MM.1S (cell line): ENCODE data around the gene SYNE2.

ENCODE experiments used
- EZH2 ChIP-seq: fragments of 300-600 bp; sonication (generic); optimal IDR thresholded peaks from 2 replicates; pipeline ENCODE3; 2017; ENCODE audit warnings: low read depth, mild to moderate bottlenecking, antibody characterized with exemption, low read length, mixed read lengths
- TF ChIP-seq, protein P1 (sequence below): fragments of 300-600 bp; sonication (generic); IDR thresholded peaks from 2 replicates; pipeline ENCODE4 v1.5.1; 2016; ENCODE audit warnings: antibody characterized with exemption, low read length, mixed read lengths

DNA sequence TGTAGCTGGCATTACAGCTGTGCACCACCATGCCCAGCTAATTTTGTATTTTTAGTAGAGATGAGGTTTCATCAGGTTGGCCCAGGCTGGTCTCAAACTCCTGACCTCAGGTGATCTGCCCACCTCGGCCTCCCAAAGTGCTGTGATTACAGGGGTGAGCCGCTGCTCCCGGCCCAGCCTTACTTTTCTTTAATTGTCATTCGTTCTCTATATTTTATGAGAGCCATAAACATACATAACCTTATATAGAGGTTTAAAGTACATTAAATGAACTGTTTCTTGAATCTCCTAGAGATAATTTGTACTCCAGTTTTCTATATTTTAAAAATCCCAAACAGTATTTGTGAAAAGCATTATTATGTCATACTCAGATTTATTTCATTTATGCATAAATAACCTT, 98.6 kb downstream of the SYNE2 start:
- TF ChIP-seq, protein P1, sequence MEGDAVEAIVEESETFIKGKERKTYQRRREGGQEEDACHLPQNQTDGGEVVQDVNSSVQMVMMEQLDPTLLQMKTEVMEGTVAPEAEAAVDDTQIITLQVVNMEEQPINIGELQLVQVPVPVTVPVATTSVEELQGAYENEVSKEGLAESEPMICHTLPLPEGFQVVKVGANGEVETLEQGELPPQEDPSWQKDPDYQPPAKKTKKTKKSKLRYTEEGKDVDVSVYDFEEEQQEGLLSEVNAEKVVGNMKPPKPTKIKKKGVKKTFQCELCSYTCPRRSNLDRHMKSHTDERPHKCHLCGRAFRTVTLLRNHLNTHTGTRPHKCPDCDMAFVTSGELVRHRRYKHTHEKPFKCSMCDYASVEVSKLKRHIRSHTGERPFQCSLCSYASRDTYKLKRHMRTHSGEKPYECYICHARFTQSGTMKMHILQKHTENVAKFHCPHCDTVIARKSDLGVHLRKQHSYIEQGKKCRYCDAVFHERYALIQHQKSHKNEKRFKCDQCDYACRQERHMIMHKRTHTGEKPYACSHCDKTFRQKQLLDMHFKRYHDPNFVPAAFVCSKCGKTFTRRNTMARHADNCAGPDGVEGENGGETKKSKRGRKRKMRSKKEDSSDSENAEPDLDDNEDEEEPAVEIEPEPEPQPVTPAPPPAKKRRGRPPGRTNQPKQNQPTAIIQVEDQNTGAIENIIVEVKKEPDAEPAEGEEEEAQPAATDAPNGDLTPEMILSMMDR: no peak
- TF ChIP-seq EZH2: no peak
